Upper lobe of right lung (tissue), 1 donor: Measurements from ENCODE around the gene CD300LD. TPM values are rescaled to one million over a fixed set of nuclear protein-coding genes. Genes with fewer than 3 reads are reported as not detected.

Source experiments
- ATAC-seq: fragments of 200-7000 bp; cut with Tn5 transposase; one replicate; pipeline ENCODE4 v1.9.1; 2020; ENCODE audit warnings: mild to moderate bottlenecking, moderate library complexity
- DNase-seq: peaks from one replicate; pipeline ENCODE4 v3.0.0-alpha.2; 2020
- H3K27ac ChIP-seq: fragments of 200-600 bp; one replicate; pipeline ENCODE4 v1.8.0; 2022
- H3K27me3 ChIP-seq: fragments of 200-600 bp; one replicate; pipeline ENCODE4 v1.8.0; 2022; ENCODE audit warnings: mild to moderate bottlenecking
- H3K36me3 ChIP-seq: fragments of 200-600 bp; one replicate; pipeline ENCODE4 v1.8.0; 2022
- H3K4me1 ChIP-seq: fragments of 200-600 bp; one replicate; pipeline ENCODE4 v1.8.0; 2022
- H3K4me3 ChIP-seq: fragments of 200-600 bp; one replicate; pipeline ENCODE4 v1.8.0; 2022; ENCODE audit warnings: mild to moderate bottlenecking
- H3K9me3 ChIP-seq: fragments of 200-600 bp; one replicate; pipeline ENCODE4 v1.8.0; 2022
- intact Hi-C: fragments of 100-400 bp; cut with DNase I; formaldehyde crosslinking; loops from one replicate; pipeline ENCODE4 v1.11.0; 2022
- total RNA-seq: library from RNA; stranded (reverse); fragmentation: NEBNext Ultra II Directional; extraction: Animal tissue kit (Norgen Biotek cat#: 25700); gene quantifications from one replicate; pipeline ENCODE4 v1.2.1, GENCODE V29; 2021
- TF ChIP-seq, protein P1 (sequence below): fragments of 200-600 bp; IDR thresholded peaks from one replicate; pipeline ENCODE4 v1.8.0; 2022; ENCODE audit warnings: antibody characterized with exemption
- donor health status: DM: no; HTN: yes; CAD: no; lungs with severe emphysema.

Gene CD300LD
- total RNA-seq, 1 donor from 2014 or later: not detected

DNA sequence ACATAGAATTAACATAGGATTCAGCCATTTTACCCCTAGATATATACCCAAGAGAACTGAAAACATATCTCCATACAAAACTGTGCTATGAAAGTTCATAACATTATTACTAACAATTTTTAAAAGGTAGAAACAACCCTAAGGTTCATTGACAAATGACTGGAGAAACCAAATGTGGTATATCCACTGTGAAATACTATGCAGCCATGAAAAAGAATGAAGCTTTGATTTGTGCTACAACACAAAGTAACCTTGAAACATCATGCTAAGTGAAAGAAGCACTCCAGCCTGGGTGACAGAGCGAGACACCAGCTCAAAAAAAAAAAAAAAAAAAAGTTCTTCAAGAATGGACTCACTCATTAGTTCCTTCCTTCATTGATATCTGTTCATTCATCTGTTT is 580 bp downstream of the CD300LD start:
- no peak overlapping the region for H3K4me3 ChIP-seq
- ATAC-seq: no peak
- peaks cover 23% of the 10 kb centered on the region for H3K27me3 ChIP-seq
- intact Hi-C loops: no loop called here
- TF ChIP-seq, protein P1, sequence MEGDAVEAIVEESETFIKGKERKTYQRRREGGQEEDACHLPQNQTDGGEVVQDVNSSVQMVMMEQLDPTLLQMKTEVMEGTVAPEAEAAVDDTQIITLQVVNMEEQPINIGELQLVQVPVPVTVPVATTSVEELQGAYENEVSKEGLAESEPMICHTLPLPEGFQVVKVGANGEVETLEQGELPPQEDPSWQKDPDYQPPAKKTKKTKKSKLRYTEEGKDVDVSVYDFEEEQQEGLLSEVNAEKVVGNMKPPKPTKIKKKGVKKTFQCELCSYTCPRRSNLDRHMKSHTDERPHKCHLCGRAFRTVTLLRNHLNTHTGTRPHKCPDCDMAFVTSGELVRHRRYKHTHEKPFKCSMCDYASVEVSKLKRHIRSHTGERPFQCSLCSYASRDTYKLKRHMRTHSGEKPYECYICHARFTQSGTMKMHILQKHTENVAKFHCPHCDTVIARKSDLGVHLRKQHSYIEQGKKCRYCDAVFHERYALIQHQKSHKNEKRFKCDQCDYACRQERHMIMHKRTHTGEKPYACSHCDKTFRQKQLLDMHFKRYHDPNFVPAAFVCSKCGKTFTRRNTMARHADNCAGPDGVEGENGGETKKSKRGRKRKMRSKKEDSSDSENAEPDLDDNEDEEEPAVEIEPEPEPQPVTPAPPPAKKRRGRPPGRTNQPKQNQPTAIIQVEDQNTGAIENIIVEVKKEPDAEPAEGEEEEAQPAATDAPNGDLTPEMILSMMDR: no peak
- no peaks in the 10 kb centered on the region for H3K36me3 ChIP-seq
- H3K27ac ChIP-seq: no peak overlapping the region
- H3K9me3 ChIP-seq: no peaks in the 10 kb centered on the region
- no peaks in the 10 kb centered on the region for H3K4me1 ChIP-seq
- DNase-seq: no peak

DNA sequence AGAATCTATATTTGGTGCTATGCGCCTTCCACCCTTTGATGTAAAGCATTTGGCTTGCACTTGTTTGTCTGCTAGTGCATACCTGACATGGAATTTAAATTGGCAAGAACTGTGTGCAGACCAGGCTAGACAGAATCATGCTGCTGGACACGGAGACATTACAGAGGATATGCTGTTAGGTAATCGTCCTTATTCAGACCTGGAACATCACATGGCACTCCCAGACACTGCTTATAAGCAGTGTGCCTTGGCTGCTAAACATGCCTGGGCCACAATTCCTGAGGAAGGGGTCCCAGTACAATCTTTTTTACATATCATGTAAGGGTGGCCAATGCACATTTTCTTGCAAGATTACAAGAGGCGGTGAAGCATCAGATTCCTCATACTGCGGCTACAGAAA is 6.4 kb downstream of the CD300LD start:
- intact Hi-C loops: no loop called here
- Histone ChIP-seq H3K9me3 (no peaks in the 10 kb centered on the region), H3K36me3 (no peaks in the 10 kb centered on the region), H3K27me3 (peaks cover 15% of the 10 kb centered on the region), H3K27ac (no peak overlapping the region), H3K4me1 (no peaks in the 10 kb centered on the region), H3K4me3 (no peak overlapping the region)
- no peak for ATAC-seq
- DNase-seq: no peak
- TF ChIP-seq, protein P1: no peak

- no peak for DNase-seq
- intact Hi-C loops: no loop called here
Observed at GRCh38 chr17:74584292-74585060, 7.6 kb downstream of the CD300LD start.

DNA sequence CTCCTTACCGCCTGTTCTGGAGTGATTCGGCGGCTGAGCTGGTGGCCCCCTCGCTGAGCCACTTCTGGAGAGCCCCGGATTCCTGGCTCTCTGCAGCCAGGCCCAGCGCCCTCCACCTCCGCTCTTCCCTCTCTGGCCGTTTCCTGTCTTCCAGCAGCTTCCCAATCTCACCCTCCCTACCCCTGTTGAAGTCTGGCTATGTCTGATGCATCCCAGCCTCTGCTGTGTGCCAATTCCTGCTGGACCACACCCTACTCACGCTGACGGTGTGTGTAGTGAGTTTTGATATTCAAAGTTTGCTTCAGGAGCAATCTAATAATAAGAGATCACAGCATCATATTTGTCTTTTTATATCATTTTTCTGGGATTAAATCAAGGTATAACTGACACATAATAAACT is 9.4 kb downstream of the CD300LD start:
- no peak for ATAC-seq
- no peaks in the 10 kb centered on the region for H3K4me1 ChIP-seq
- no peak overlapping the region for H3K27ac ChIP-seq
- DNase-seq: no peak
- no peaks in the 10 kb centered on the region for H3K36me3 ChIP-seq
- intact Hi-C loops: no loop called here
- no peaks in the 10 kb centered on the region for H3K9me3 ChIP-seq
- TF ChIP-seq, protein P1: no peak
- no peak overlapping the region for H3K4me3 ChIP-seq
- no peaks in the 10 kb centered on the region for H3K27me3 ChIP-seq

More at GRCh38 chr17:74584292-74585060, 7.6 kb downstream of the CD300LD start:
- no peak for ATAC-seq
- Histone ChIP-seq H3K4me1 (no peaks in the 10 kb centered on the region), H3K27me3 (peaks cover 6% of the 10 kb centered on the region), H3K9me3 (no peaks in the 10 kb centered on the region), H3K4me3 (no peak overlapping the region), H3K27ac (no peak overlapping the region), H3K36me3 (no peaks in the 10 kb centered on the region)
- TF ChIP-seq, protein P1: no peak

GRCh38 chr17:74579900-74580299 is 12.2 kb downstream of the CD300LD start:
- Histone ChIP-seq H3K27ac (no peak overlapping the region), H3K9me3 (no peaks in the 10 kb centered on the region), H3K27me3 (no peaks in the 10 kb centered on the region), H3K4me1 (no peaks in the 10 kb centered on the region), H3K36me3 (no peaks in the 10 kb centered on the region), H3K4me3 (no peak overlapping the region)
- peak; percentile 63 for ATAC-seq
- intact Hi-C loops: no loop called here
- DNase-seq: no peak
- TF ChIP-seq, protein P1: no peak
